ENCODE results near the gene GABRD.
A peak's percentile ranks its signal among the peaks of the same experiment; 100 is the strongest.

Gene GABRD

DNA sequence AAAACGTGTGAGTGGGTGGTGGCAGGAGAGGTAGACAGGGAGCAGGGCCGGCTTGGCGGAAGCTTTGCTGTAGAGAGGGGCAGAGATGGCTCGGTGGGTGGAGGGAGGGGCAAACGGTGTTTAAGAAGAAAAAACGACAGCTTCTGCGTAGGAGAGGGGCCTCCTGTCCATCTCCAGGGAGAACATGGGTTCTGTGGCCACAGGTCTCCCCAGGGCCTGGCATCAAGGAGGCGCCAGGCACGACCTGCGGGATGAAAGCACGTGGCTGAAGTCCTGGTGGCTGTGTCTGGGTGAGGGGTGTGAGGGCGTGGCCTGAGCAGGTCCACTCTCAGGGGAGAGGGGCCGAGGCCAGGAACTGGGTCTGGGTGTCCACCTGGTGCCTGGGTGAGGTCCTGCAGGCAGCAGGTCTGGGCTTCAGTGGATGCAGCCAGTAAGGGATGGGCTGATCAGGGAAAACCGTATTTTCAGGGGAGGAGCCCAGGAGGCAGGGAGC is 30.1 kb downstream of the GABRD start:
- Histone ChIP-seq H3K27me3 (replicated peaks in 2 of 5; ENCODE audit: control insufficient read depth in 4 of 5, insufficient read depth in 5 of 5, low read length in 4 of 5) (peaks cover 0 to 33% (median 27%) of the 10 kb centered on the region in 5 experiments), H3K4me3 (ENCODE audit: control insufficient read depth in 1 of 7, extremely low read depth in 1 of 7, insufficient read depth in 4 of 7, low read depth in 2 of 7, low read length in 6 of 7) (peak overlapping the region; percentile 38 to 86 (median 67)), H3K4me1 (ENCODE audit: control extremely low read depth in 1 of 4, control insufficient read depth in 4 of 4, insufficient read depth in 4 of 4, low read length in 3 of 4) (peaks cover 0 to 32% (median 17%) of the 10 kb centered on the region in 4 experiments), H3K36me3 (ENCODE audit: control insufficient read depth in 4 of 4, insufficient read depth in 4 of 4, low read length in 3 of 4) (no peaks in the 10 kb centered on the region), H3K27ac (ENCODE audit: insufficient read depth in 1 of 2, low read depth in 1 of 2, low read length in 2 of 2, poor library complexity in 1 of 2, severe bottlenecking in 2 of 2) (peak overlapping the region in 1 of 2 experiments; percentile 79), H3K9me3 (ENCODE audit: control extremely low read depth in 1 of 5, control insufficient read depth in 4 of 5, insufficient read depth in 2 of 5, low read depth in 1 of 5, low read length in 4 of 5) (no peaks in the 10 kb centered on the region)
- ChIA-PET POLR2A (interaction anchor here (0.6 kb wide), 1 partner anchor 1070 kb away, joined by 3 read pairs; no protein-coding TSS in a partner anchor), CTCF (interaction anchor here (0.7 to 1.6 kb wide), 2 partner anchors 89 to 106 kb away, joined by 3 to 5 read pairs; no protein-coding TSS in a partner anchor)
- WGBS (ENCODE audit: insufficient coverage): 23% methylated on average over 14 of the region's 14 CpGs
- DNase-seq: peak; percentile 54 to 62 (median 54)

DNA sequence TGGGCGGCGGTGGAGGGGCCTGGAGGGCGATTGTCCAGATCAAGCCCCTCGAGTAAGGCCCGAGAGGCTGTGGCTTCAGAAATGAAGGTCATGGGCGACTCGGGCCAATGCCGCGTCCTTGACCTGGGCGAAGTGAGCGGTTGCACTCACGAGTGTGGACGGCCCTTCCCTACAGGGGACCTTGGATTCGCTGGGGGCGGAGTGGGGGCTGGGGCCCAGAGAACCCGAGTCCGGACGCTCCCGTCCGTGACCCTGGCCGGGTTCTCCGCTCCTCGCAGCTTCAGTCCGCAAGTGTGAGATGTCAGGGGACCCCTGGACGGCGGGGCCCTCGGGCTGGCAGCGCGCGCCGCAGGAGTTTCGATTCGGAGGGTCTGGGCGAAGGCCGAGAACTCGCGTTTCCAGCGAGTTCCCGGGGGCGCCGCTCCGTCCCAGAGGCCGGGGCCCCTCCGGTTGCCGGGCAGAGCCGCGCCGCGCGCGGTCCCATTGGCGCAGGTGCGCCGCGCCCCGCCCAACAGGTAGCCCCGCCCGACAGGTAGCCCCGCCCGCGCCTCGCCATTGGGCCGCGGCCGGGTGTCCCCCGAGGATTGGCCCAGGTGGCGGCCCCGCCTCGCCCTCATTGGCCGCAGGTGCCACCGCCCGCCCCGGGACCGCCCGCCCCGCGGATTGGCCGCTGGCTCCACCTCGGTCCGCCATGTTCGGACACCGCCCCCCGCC is 30.7 kb downstream of the GABRD start, which contains the start of gene PRKCZ:
Gene PRKCZ (plus strand): TSS at position 694 of the 714 bp plus-strand sequence. CDS start 220 bp downstream, outside the sequence.
- H3K4me3 ChIP-seq (ENCODE audit: control insufficient read depth in 1 of 7, extremely low read depth in 1 of 7, insufficient read depth in 4 of 7, low read depth in 2 of 7, low read length in 6 of 7): peak within 1 kb of the TSS; percentile 56 to 86 (median 67)
- peaks cover 0 to 27% (median 13%) of the 10 kb centered on the region in 4 experiments for H3K4me1 ChIP-seq (ENCODE audit: control extremely low read depth in 1 of 4, control insufficient read depth in 4 of 4, insufficient read depth in 4 of 4, low read length in 3 of 4)
- no peaks in the 10 kb centered on the region for H3K36me3 ChIP-seq (ENCODE audit: control insufficient read depth in 4 of 4, insufficient read depth in 4 of 4, low read length in 3 of 4)
- peak within 1 kb of the TSS in 1 of 2 experiments; percentile 79 for H3K27ac ChIP-seq (ENCODE audit: insufficient read depth in 1 of 2, low read depth in 1 of 2, low read length in 2 of 2, poor library complexity in 1 of 2, severe bottlenecking in 2 of 2)
- ChIA-PET CTCF (interaction anchor here (0.7 to 1.6 kb wide), 2 partner anchors 89 to 107 kb away, joined by 3 to 5 read pairs; no protein-coding TSS in a partner anchor), POLR2A (interaction anchor here (0.6 kb wide), 1 partner anchor 1071 kb away, joined by 3 read pairs; no protein-coding TSS in a partner anchor)
- DNase-seq: peak; percentile 89 to 95 (median 93)
- H3K27me3 ChIP-seq (replicated peaks in 2 of 5; ENCODE audit: control insufficient read depth in 4 of 5, insufficient read depth in 5 of 5, low read length in 4 of 5): peaks cover 0 to 33% (median 27%) of the 10 kb centered on the region in 5 experiments
- under 1% methylated on average over 77 of the region's 83 CpGs for WGBS (ENCODE audit: insufficient coverage)
- H3K9me3 ChIP-seq (ENCODE audit: control extremely low read depth in 1 of 5, control insufficient read depth in 4 of 5, insufficient read depth in 2 of 5, low read depth in 1 of 5, low read length in 4 of 5): no peaks in the 10 kb centered on the region

- ChIA-PET POLR2A (no interaction called here), CTCF (no interaction called here)
- Histone ChIP-seq H3K4me1 (ENCODE audit: control extremely low read depth in 1 of 4, control insufficient read depth in 4 of 4, insufficient read depth in 4 of 4, low read length in 3 of 4) (peaks cover 0 to 22% (median 10%) of the 10 kb centered on the region in 4 experiments), H3K27ac (ENCODE audit: insufficient read depth in 1 of 2, low read depth in 1 of 2, low read length in 2 of 2, poor library complexity in 1 of 2, severe bottlenecking in 2 of 2) (no peak overlapping the region), H3K9me3 (ENCODE audit: control extremely low read depth in 1 of 5, control insufficient read depth in 4 of 5, insufficient read depth in 2 of 5, low read depth in 1 of 5, low read length in 4 of 5) (no peaks in the 10 kb centered on the region), H3K36me3 (ENCODE audit: control insufficient read depth in 4 of 4, insufficient read depth in 4 of 4, low read length in 3 of 4) (peaks cover 0 to 1% (median 0%) of the 10 kb centered on the region in 4 experiments), H3K4me3 (ENCODE audit: control insufficient read depth in 1 of 7, extremely low read depth in 1 of 7, insufficient read depth in 4 of 7, low read depth in 2 of 7, low read length in 6 of 7) (peak overlapping the region in 6 of 7 experiments; percentile 45 to 81 (median 68)), H3K27me3 (replicated peaks in 2 of 5; ENCODE audit: control insufficient read depth in 4 of 5, insufficient read depth in 5 of 5, low read length in 4 of 5) (peaks cover 0 to 33% (median 27%) of the 10 kb centered on the region in 5 experiments)
- DNase-seq: peak; percentile 36 to 67 (median 55)
- WGBS (ENCODE audit: insufficient coverage): under 1% methylated on average over 43 of the region's 51 CpGs
Observed at GRCh38 chr1:2050461-2050792, 31.3 kb downstream of the GABRD start.

DNA sequence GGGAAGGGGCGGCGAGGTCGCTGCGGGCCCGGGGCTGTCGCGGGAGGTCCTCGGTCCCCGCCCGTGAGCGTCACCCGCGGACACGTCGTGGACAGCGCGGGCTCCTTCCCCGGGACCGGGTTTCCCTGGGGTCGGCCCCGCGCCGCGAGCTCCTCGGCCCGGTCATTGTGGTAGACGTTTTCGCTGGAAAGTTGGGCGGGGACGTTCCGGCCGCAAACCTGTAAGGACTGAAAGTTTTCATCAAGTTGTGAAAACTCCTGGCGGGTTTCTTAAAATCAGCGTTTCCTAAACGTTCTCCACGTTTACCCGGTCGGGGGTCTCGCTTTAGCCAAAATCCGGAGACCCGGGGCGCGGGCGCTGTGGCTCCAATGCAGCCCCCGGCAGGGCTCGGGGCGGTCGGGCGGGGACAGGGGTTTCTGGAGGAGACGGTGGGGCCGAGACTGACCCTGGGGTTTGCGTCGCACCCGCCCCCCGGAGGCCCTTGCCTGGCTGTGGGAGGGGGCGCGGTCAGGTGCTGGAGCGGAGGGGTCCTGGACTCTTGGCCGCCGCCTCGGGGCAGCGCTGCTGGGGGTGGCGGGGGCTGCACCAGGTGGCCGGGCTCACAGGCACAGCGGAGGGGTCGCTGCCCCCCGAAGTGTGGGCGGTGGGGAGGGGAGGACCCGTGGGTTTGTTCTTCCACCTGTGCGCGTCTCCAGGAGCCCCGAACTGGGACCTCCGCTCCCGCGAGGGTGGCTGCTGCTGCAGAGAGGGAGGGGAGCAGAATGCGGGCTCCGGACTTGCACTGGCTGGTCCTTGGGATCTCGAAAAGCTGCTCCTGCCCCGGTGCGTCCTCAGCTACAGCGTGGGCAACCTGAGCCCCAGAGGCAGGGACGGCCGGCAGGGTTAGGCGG is 31.9 kb downstream of the GABRD start:
- WGBS (ENCODE audit: insufficient coverage): 22% methylated on average over 74 of the region's 84 CpGs
- peaks cover 0 to 19% (median 9%) of the 10 kb centered on the region in 4 experiments for H3K4me1 ChIP-seq (ENCODE audit: control extremely low read depth in 1 of 4, control insufficient read depth in 4 of 4, insufficient read depth in 4 of 4, low read length in 3 of 4)
- ChIA-PET POLR2A (no interaction called here), CTCF (no interaction called here)
- H3K4me3 ChIP-seq (ENCODE audit: control insufficient read depth in 1 of 7, extremely low read depth in 1 of 7, insufficient read depth in 4 of 7, low read depth in 2 of 7, low read length in 6 of 7): peak overlapping the region in 6 of 7 experiments; percentile 45 to 81 (median 68)
- peaks cover 0 to 8% (median 2%) of the 10 kb centered on the region in 4 experiments for H3K36me3 ChIP-seq (ENCODE audit: control insufficient read depth in 4 of 4, insufficient read depth in 4 of 4, low read length in 3 of 4)
- H3K27ac ChIP-seq (ENCODE audit: insufficient read depth in 1 of 2, low read depth in 1 of 2, low read length in 2 of 2, poor library complexity in 1 of 2, severe bottlenecking in 2 of 2): no peak overlapping the region
- peaks cover 0 to 30% (median 22%) of the 10 kb centered on the region in 5 experiments for H3K27me3 ChIP-seq (replicated peaks in 2 of 5; ENCODE audit: control insufficient read depth in 4 of 5, insufficient read depth in 5 of 5, low read length in 4 of 5)
- H3K9me3 ChIP-seq (ENCODE audit: control extremely low read depth in 1 of 5, control insufficient read depth in 4 of 5, insufficient read depth in 2 of 5, low read depth in 1 of 5, low read length in 4 of 5): no peaks in the 10 kb centered on the region
- DNase-seq: peak in 2 of 3 donors; percentile 6 to 41

- CTCF ChIA-PET: no interaction called here
Observed at GRCh38 chr1:2052054-2052679, 33.0 kb downstream of the GABRD start.

GRCh38 chr1:2052756-2053155 is 33.6 kb downstream of the GABRD start:
- ChIA-PET POLR2A (no interaction called here), CTCF (interaction anchor here (1.0 to 1.4 kb wide), 3 partner anchors 8 to 88 kb away, joined by 3 to 6 read pairs (median 3); no protein-coding TSS in a partner anchor)
- Histone ChIP-seq H3K27ac (ENCODE audit: insufficient read depth in 1 of 2, low read depth in 1 of 2, low read length in 2 of 2, poor library complexity in 1 of 2, severe bottlenecking in 2 of 2) (no peak overlapping the region), H3K36me3 (ENCODE audit: control insufficient read depth in 4 of 4, insufficient read depth in 4 of 4, low read length in 3 of 4) (peaks cover 0 to 17% (median 6%) of the 10 kb centered on the region in 4 experiments), H3K27me3 (replicated peaks in 2 of 5; ENCODE audit: control insufficient read depth in 4 of 5, insufficient read depth in 5 of 5, low read length in 4 of 5) (peaks cover 0 to 19% (median 5%) of the 10 kb centered on the region in 5 experiments), H3K9me3 (ENCODE audit: control extremely low read depth in 1 of 5, control insufficient read depth in 4 of 5, insufficient read depth in 2 of 5, low read depth in 1 of 5, low read length in 4 of 5) (no peaks in the 10 kb centered on the region), H3K4me1 (ENCODE audit: control extremely low read depth in 1 of 4, control insufficient read depth in 4 of 4, insufficient read depth in 4 of 4, low read length in 3 of 4) (peaks cover 0 to 16% (median 7%) of the 10 kb centered on the region in 4 experiments), H3K4me3 (ENCODE audit: control insufficient read depth in 1 of 7, extremely low read depth in 1 of 7, insufficient read depth in 4 of 7, low read depth in 2 of 7, low read length in 6 of 7) (no peak overlapping the region)
- 92% methylated on average over 9 of the region's 10 CpGs for WGBS (ENCODE audit: insufficient coverage)
- DNase-seq: no peak

More at GRCh38 chr1:2052054-2052679, 33.0 kb downstream of the GABRD start:
- POLR2A ChIA-PET: no interaction called here
- Histone ChIP-seq H3K27ac (ENCODE audit: insufficient read depth in 1 of 2, low read depth in 1 of 2, low read length in 2 of 2, poor library complexity in 1 of 2, severe bottlenecking in 2 of 2) (no peak overlapping the region), H3K4me1 (ENCODE audit: control extremely low read depth in 1 of 4, control insufficient read depth in 4 of 4, insufficient read depth in 4 of 4, low read length in 3 of 4) (peaks cover 0 to 16% (median 7%) of the 10 kb centered on the region in 4 experiments), H3K36me3 (ENCODE audit: control insufficient read depth in 4 of 4, insufficient read depth in 4 of 4, low read length in 3 of 4) (peaks cover 0 to 15% (median 6%) of the 10 kb centered on the region in 4 experiments), H3K4me3 (ENCODE audit: control insufficient read depth in 1 of 7, extremely low read depth in 1 of 7, insufficient read depth in 4 of 7, low read depth in 2 of 7, low read length in 6 of 7) (no peak overlapping the region), H3K27me3 (replicated peaks in 2 of 5; ENCODE audit: control insufficient read depth in 4 of 5, insufficient read depth in 5 of 5, low read length in 4 of 5) (peaks cover 0 to 22% (median 10%) of the 10 kb centered on the region in 5 experiments), H3K9me3 (ENCODE audit: control extremely low read depth in 1 of 5, control insufficient read depth in 4 of 5, insufficient read depth in 2 of 5, low read depth in 1 of 5, low read length in 4 of 5) (no peaks in the 10 kb centered on the region)
- DNase-seq: no peak
- 95% methylated on average over 15 of the region's 16 CpGs for WGBS (ENCODE audit: insufficient coverage)
